HepG2 (cell line): ENCODE measurements around the gene DNAAF8.

Source experiments
- BORCS8-MEF2B ChIP-seq: sonication (generic); formaldehyde crosslinking; IDR thresholded peaks from 2 replicates; pipeline ENCODE4 v1.8.0; 2022; ENCODE audit warnings: mild to moderate bottlenecking, missing genetic modification reagents
- CHD2 ChIP-seq: IDR thresholded peaks from 2 replicates; pipeline ENCODE4 v1.6.1; 2011; ENCODE audit warnings: low read depth, low read length, improper control_type of control experiment
- CTCF ChIP-seq: sonication (generic); formaldehyde crosslinking; IDR thresholded peaks from 2 replicates; pipeline ENCODE4 v1.5.0; 2020; ENCODE audit warnings: mild to moderate bottlenecking, missing genetic modification reagents, moderate library complexity
- HMG20B ChIP-seq: conservative IDR thresholded peaks from 2 replicates; pipeline ENCODE4 v1.6.1; 2016; ENCODE audit warnings: missing genetic modification reagents, missing compliant biosample characterization
- MXD1 ChIP-seq: sonication (generic); formaldehyde crosslinking; IDR thresholded peaks from 2 replicates; pipeline ENCODE4 v1.4.0; 2020; ENCODE audit warnings: mild to moderate bottlenecking, missing genetic modification reagents
- PBX3 ChIP-seq: sonication (generic); formaldehyde crosslinking; IDR thresholded peaks from 2 replicates; pipeline ENCODE4 v1.8.1; 2023; ENCODE audit warnings: missing genetic modification reagents, inconsistent platforms, borderline replicate concordance
- POLR2A ChIP-seq, 2 experiments: IDR thresholded peaks; 2 replicates each; pipeline ENCODE4 v1.6.1; 2011; ENCODE audit warnings: low read depth in 2 of 2, low read length in 2 of 2, mild to moderate bottlenecking in 1 of 2, moderate library complexity in 1 of 2; ENCODE audit not compliant: insufficient read depth in 1 of 2
- PTBP1 ChIP-seq: fragments of 200-400 bp; formaldehyde crosslinking; IDR thresholded peaks from 2 replicates; pipeline ENCODE4 v1.6.1; 2018; ENCODE audit warnings: low read length, low read depth; ENCODE audit not compliant: poor library complexity, severe bottlenecking
- SP1 ChIP-seq, 2 experiments: fragments of 450-650 bp in 1 of 2; sonication (generic) in 1 of 2; formaldehyde crosslinking in 1 of 2; IDR thresholded peaks; 2 replicates each; pipeline versions ENCODE4 v1.4.0 to v1.6.1; 2016 to 2020; ENCODE audit warnings: missing genetic modification reagents in 1 of 2
- TGIF2 ChIP-seq: IDR thresholded peaks from 2 replicates; pipeline ENCODE4 v1.6.1; 2016; ENCODE audit warnings: control low read depth, missing compliant biosample characterization
- U2AF2 ChIP-seq: fragments of 200-400 bp; formaldehyde crosslinking; IDR thresholded peaks from 2 replicates; pipeline ENCODE4 v1.6.1; 2017; ENCODE audit warnings: low read depth, mild to moderate bottlenecking, low read length
- ZNF362 ChIP-seq: sonication (generic); formaldehyde crosslinking; IDR thresholded peaks from 2 replicates; pipeline ENCODE4 v1.4.0; 2020; ENCODE audit warnings: missing genetic modification reagents, mild to moderate bottlenecking, borderline replicate concordance
- ZNF562 ChIP-seq: sonication (generic); formaldehyde crosslinking; IDR thresholded peaks from 2 replicates; pipeline ENCODE4 v1.8.0; 2022; ENCODE audit warnings: missing genetic modification reagents, borderline replicate concordance

- TF ChIP-seq POLR2A (IDR thresholded peaks at IDR 0.05; ENCODE audit: insufficient read depth in 1 of 2, low read depth in 2 of 2, low read length in 2 of 2) (peak in 1 of 2 experiments; percentile 16; a peak in 2 of 4 replicates), CTCF (CRISPR knock-in tag) (no peak), TGIF2 (CRISPR knock-in tag) (no peak), SP1 (IDR thresholded peaks at IDR 0.05) (no peak), SP1 (CRISPR knock-in tag; IDR thresholded peaks at IDR 0.05) (no peak), ZNF362 (CRISPR knock-in tag) (no peak), ZNF562 (CRISPR knock-in tag) (no peak), HMG20B (CRISPR knock-in tag) (no peak), PTBP1 (no peak), CHD2 (no peak), PBX3 (CRISPR knock-in tag) (no peak), U2AF2 (no peak), BORCS8-MEF2B (CRISPR knock-in tag) (no peak), MXD1 (no peak)
These were observed 37.2 kb upstream of the DNAAF8 start for GRCh38 chr16:4696905-4697847.
